Liver (tissue), 9 donors: ENCODE results near the gene APRT. TPM values are rescaled to one million over a fixed set of nuclear protein-coding genes. Genes with fewer than 3 reads are reported as not detected.

Source experiments
- DNase-seq: peaks from one replicate; pipeline ENCODE4 v3.0.0-alpha.2; 2017; ENCODE audit warnings: low spot score
- H3K27ac ChIP-seq, 2 donors: one replicate each; pipeline ENCODE4 v1.7.0; 2013; ENCODE audit warnings: inconsistent platforms in 2 of 2, low read length in 2 of 2, control low read depth in 1 of 2, low read depth in 1 of 2, mild to moderate bottlenecking in 1 of 2
- H3K27me3 ChIP-seq, 4 donors: one replicate each; pipeline versions ENCODE4 v1.6.1 to v1.7.0; 2013; ENCODE audit warnings: low read length in 3 of 4, inconsistent platforms in 1 of 4, mild to moderate bottlenecking in 1 of 4, moderate library complexity in 1 of 4; ENCODE audit not compliant: control insufficient read depth in 4 of 4, insufficient read depth in 4 of 4
- H3K36me3 ChIP-seq, 4 donors: one replicate each; pipeline versions ENCODE4 v1.6.1 to v1.7.0; 2013; ENCODE audit warnings: low read length in 3 of 4, mild to moderate bottlenecking in 3 of 4, low read depth in 1 of 4, moderate library complexity in 1 of 4; ENCODE audit not compliant: control insufficient read depth in 4 of 4, insufficient read depth in 3 of 4
- H3K4me1 ChIP-seq, 4 donors: one replicate each; pipeline versions ENCODE4 v1.6.1 to v1.7.0; 2013; ENCODE audit warnings: low read length in 3 of 4, mild to moderate bottlenecking in 3 of 4, moderate library complexity in 1 of 4; ENCODE audit not compliant: control insufficient read depth in 4 of 4, insufficient read depth in 4 of 4
- H3K4me3 ChIP-seq, 3 donors: one replicate each; pipeline versions ENCODE4 v1.6.1 to v1.7.0; 2013; ENCODE audit warnings: low read length in 3 of 3, control low read depth in 1 of 3, low read depth in 1 of 3, mild to moderate bottlenecking in 1 of 3
- H3K9ac ChIP-seq, 2 donors: one replicate each; pipeline ENCODE4 v1.7.0; 2013; ENCODE audit warnings: low read length in 2 of 2, mild to moderate bottlenecking in 2 of 2, moderate library complexity in 2 of 2, control low read depth in 1 of 2, low read depth in 1 of 2
- H3K9me3 ChIP-seq, 4 donors: one replicate each; pipeline versions ENCODE4 v1.6.1 to v1.7.0; 2013; ENCODE audit warnings: low read length in 3 of 4; ENCODE audit not compliant: control insufficient read depth in 4 of 4
- CTCF ChIP-seq: fragments of 150-350 bp; IDR thresholded peaks from 2 replicates; pipeline ENCODE4 v1.5.1; 2017; ENCODE audit warnings: improper control_type of control experiment, low read depth, low read length; ENCODE audit not compliant: missing input control
- EGR1 ChIP-seq, 2 donors: IDR thresholded peaks; 2 replicates each; pipeline ENCODE4 v1.6.1; 2016 to 2018; ENCODE audit warnings: antibody characterized with exemption in 2 of 2, low read depth in 2 of 2
- FOXA1 ChIP-seq: IDR thresholded peaks from 2 replicates; pipeline ENCODE4 v1.6.1; 2016; ENCODE audit warnings: antibody characterized with exemption
- FOXA2 ChIP-seq: IDR thresholded peaks from 2 replicates; pipeline ENCODE4 v1.6.1; 2016; ENCODE audit warnings: antibody characterized with exemption
- GABPA ChIP-seq, 2 donors: IDR thresholded peaks in 1 of 2; conservative IDR thresholded peaks in 1 of 2; 2 replicates each; pipeline ENCODE4 v1.6.1; 2016; ENCODE audit warnings: antibody characterized with exemption in 2 of 2, mild to moderate bottlenecking in 1 of 2, moderate library complexity in 1 of 2
- HNF4A ChIP-seq, 2 donors: conservative IDR thresholded peaks; 2 replicates each; pipeline ENCODE4 v1.6.1; 2016; ENCODE audit warnings: antibody characterized with exemption in 2 of 2, mild to moderate bottlenecking in 2 of 2
- HNF4G ChIP-seq: IDR thresholded peaks from 2 replicates; pipeline ENCODE4 v1.6.1; 2016; ENCODE audit warnings: antibody characterized with exemption
- RAD21 ChIP-seq, 2 donors: IDR thresholded peaks; 2 replicates each; pipeline ENCODE4 v1.6.1; 2016; ENCODE audit warnings: antibody characterized with exemption in 2 of 2, mild to moderate bottlenecking in 2 of 2
- RXRA ChIP-seq, 2 donors: IDR thresholded peaks; 2 replicates each; pipeline ENCODE4 v1.6.1; 2017 to 2018; ENCODE audit warnings: antibody characterized with exemption in 2 of 2, mild to moderate bottlenecking in 1 of 2
- TAF1 ChIP-seq: conservative IDR thresholded peaks from 2 replicates; pipeline ENCODE4 v1.6.1; 2016; ENCODE audit warnings: antibody characterized with exemption, mild to moderate bottlenecking
- YY1 ChIP-seq: IDR thresholded peaks from 2 replicates; pipeline ENCODE4 v1.6.1; 2016; ENCODE audit warnings: antibody characterized with exemption, mild to moderate bottlenecking
- WGBS: extraction: QIAGEN DNeasy Blood & Tissue Kit; methylation state at CpG from one replicate; pipeline ENCODE4 v1.1.7; 2013; 5-methylcytosine and 5-hydroxymethylcytosine counted together
- polyA plus RNA-seq, 2 donors: library from polyadenylated mRNA; stranded (reverse) in 1 of 2; unstranded in 1 of 2; fragments of 200-250 nt in 1 of 2; fragments of >200 nt in 1 of 2; fragmentation: Nextera tagmentation in 1 of 2; extraction: Ambion mirVana in 1 of 2; gene quantifications; one replicate each; pipeline versions ENCODE4 v1.2.1 to v1.2.3, GENCODE V29; 2013 to 2015
- total RNA-seq, 2 donors: library from RNA; depleted of rRNA; stranded (reverse); fragments of >200 nt; gene quantifications; one replicate each; pipeline ENCODE4 v1.2.3, GENCODE V29; 2014
- TF ChIP-seq, protein P1 (sequence below): IDR thresholded peaks from 2 replicates; pipeline ENCODE4 v1.6.1; 2016; ENCODE audit warnings: antibody characterized with exemption
- donor health status: healthy.
- donor health status: healthy.
- donor health status: healthy.
- donor health status: healthy.
- donor health status: healthy.

APRT gene
- total and polyA plus RNA-seq, 4 donors, result 27.9 to 160 (median 94.4) TPM

- DNase-seq, result peak; percentile 72
- peak overlapping the region; percentile 68 to 94 (median 84) for H3K4me3 ChIP-seq
- no peaks in the 10 kb centered on the region for H3K9me3 ChIP-seq
- peaks cover 12 to 29% (median 22%) of the 10 kb centered on the region in 4 donors for H3K4me1 ChIP-seq
- peak overlapping the region; percentile 49 to 68 for H3K9ac ChIP-seq
- H3K27ac ChIP-seq, result peak overlapping the region; percentile 27 to 79
- 16% methylated on average over 12 of the region's 12 CpGs for WGBS
- H3K36me3 ChIP-seq, result peaks cover 8 to 39% (median 18%) of the 10 kb centered on the region in 4 donors
- TF ChIP-seq TAF1, result no peak
- no peak for TF ChIP-seq HNF4G
- TF ChIP-seq CTCF, result peak; percentile 58
- TF ChIP-seq, protein P1, sequence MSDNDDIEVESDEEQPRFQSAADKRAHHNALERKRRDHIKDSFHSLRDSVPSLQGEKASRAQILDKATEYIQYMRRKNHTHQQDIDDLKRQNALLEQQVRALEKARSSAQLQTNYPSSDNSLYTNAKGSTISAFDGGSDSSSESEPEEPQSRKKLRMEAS, result no peak
- peak; percentile 73 to 82 for TF ChIP-seq RAD21 (IDR thresholded peaks at IDR 0.05)
- TF ChIP-seq FOXA2, result no peak
- no peak for TF ChIP-seq FOXA1
- H3K27me3 ChIP-seq, result no peaks in the 10 kb centered on the region
These were observed 46.1 kb upstream of the APRT start for GRCh38 chr16:88857728-88858339.

DNA sequence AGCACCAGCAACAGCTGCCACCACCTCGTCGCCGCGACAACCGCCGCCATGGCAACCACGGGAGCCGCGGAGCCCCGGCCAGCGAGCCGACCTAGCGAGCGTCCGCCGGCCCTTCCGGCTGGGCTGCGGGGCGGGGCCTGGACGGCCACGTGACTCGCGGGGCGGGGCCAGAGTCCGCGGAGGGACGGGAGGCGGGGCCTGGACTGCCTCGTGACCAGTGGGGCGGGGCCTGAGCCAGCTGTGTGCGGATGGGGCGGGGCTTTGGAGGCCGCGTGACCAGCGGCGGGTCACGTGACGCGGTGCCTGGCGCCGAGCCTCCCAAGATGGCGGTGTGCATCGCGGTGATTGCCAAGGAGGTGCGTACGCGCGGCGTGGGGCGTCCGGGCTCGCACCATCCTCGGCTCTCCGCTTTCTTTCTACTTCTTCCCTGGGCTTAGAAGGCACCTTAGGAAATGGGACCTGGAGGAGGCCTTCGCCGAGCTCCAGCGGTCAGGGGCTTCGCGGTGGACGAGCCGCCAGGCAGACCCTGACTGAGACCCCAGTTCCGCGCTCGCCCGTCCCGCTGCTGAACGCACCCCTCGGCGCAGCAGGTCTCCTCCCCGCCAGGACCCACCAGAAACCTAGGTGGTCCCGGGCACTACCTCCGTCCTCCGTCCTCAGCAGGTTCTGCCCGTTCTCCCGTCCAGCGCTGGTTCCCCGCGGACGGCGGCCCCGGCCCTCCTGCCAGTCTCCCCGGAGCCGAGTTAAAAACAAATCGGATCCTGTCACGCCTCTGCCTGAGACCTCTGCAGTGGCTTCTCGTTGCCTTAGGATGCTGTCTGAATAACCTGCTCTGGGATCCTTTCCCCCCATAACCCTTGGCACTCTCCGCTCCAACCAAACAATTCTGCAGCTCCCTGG, 45.4 kb upstream of the APRT start, which contains the start of the genes GALNS and TRAPPC2L:
TSS of gene GALNS (minus strand) at position 120 of the 900 bp plus-strand sequence. CDS start at position 50, 70 bp downstream.
TSS of gene TRAPPC2L (plus strand) at position 300 of the 900 bp plus-strand sequence. CDS start at position 324, 24 bp downstream.
- Histone ChIP-seq H3K27ac (peak within 1 kb of the TSS; percentile 27 to 79), H3K4me3 (peak within 1 kb of the TSS; percentile 68 to 94 (median 84)), H3K4me1 (peaks cover 12 to 29% (median 22%) of the 10 kb centered on the region in 4 donors), H3K27me3 (no peaks in the 10 kb centered on the region), H3K9me3 (no peaks in the 10 kb centered on the region), H3K9ac (peak within 1 kb of the TSS; percentile 49 to 68), H3K36me3 (peaks cover 8 to 31% (median 16%) of the 10 kb centered on the region in 4 donors)
- DNase-seq, result peak; percentile 100
- under 1% methylated on average over 87 of the region's 87 CpGs for WGBS
- no peak for TF ChIP-seq EGR1 (IDR thresholded peaks at IDR 0.05; ENCODE audit: low read depth in 2 of 2)
- TF ChIP-seq YY1, result peak; percentile 98
- TF ChIP-seq GABPA (IDR thresholded peaks at IDR 0.05 in 1 of 2, conservative IDR thresholded peaks at IDR 0.05 in 1 of 2), result peak in 1 of 2 donors; percentile 47

GRCh38 chr16:88856122-88856827, 44.5 kb upstream of the APRT start:
- DNase-seq, result no peak
- Histone ChIP-seq H3K9me3 (no peaks in the 10 kb centered on the region), H3K4me3 (peak overlapping the region; percentile 21 to 68 (median 59)), H3K4me1 (peaks cover 12 to 36% (median 26%) of the 10 kb centered on the region in 4 donors), H3K27me3 (no peaks in the 10 kb centered on the region), H3K36me3 (peaks cover 5 to 25% (median 16%) of the 10 kb centered on the region in 4 donors), H3K9ac (no peak overlapping the region), H3K27ac (peak overlapping the region in 1 of 2 donors; percentile 62)
- TF ChIP-seq TAF1, result no peak
- no peak for TF ChIP-seq HNF4A (conservative IDR thresholded peaks at IDR 0.05)
- TF ChIP-seq RXRA (IDR thresholded peaks at IDR 0.05), result no peak
- TF ChIP-seq FOXA2, result no peak
- no peak for TF ChIP-seq EGR1 (IDR thresholded peaks at IDR 0.05; ENCODE audit: low read depth in 2 of 2)
- WGBS, result 17% methylated on average over 52 of the region's 53 CpGs
